Jurkat, Clone E6-1 (cell line): Measurements from ENCODE around the gene RNU5D-1. TPM values are rescaled to one million over a fixed set of nuclear protein-coding genes. Genes with fewer than 3 reads are reported as not detected.
"Not testable (repeated sequence)": the region's sequence is repeated elsewhere in the genome, so short reads cannot be mapped to it uniquely, and the experiment has no call there.

Experiments used
- DNase-seq: peaks from one replicate; pipeline ENCODE4 v3.0.0-alpha.2; 2011; ENCODE audit warnings: low read depth, low spot score
- H3K4me3 ChIP-seq: 2 replicates; pipeline ENCODE4 v1.5.1; 2011; ENCODE audit warnings: mild to moderate bottlenecking, low read length, control low read depth, moderate library complexity
- polyA plus RNA-seq: library from polyadenylated mRNA; unstranded; fragments of >200 nt; gene quantifications from one replicate; pipeline ENCODE4 v1.2.1, GENCODE V29; 2012; ENCODE audit warnings: missing spikeins; ENCODE audit not compliant: insufficient read length, insufficient read depth

RNU5D-1 gene
- polyA plus RNA-seq, result not detected

DNA sequence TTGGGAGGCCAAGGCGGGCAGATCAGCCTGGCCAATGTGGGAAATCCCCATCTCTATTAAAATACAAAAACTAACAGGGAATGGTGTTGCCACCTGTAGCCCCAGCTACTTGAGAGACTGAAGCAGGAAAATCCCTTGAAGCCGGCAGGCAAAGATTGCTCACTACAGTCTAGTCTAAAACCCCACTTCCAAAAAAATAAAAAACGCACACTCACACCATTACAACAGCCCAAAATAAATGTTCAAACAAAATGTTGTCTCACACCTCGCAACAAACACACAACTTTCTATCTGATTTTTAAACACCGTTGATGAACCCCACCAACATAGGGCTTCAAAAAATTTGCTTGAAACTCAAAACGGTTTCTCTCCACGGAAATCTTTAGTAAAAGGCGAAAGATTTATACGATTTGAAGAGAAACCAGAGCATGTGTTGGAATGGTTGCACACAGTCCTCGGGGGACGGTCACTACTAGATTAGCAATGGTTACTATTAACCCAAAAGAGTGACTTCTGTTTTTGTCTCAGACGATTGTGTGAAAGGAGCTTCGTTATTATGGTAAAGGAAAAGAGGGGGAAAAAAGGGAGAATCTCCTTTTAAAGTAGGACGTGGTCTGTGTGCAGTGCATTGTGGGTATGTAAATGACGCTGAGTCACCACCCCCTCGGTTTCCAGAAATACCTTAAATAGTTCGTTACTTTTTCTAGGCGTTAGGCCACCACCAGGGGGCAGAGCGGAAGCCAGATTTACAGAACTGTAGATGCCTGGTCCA is at the start of gene RNU5D-1:
TSS of gene RNU5D-1 (minus strand) at position 430 of the 772 bp plus-strand sequence.
- peak within 1 kb of the TSS; percentile 40 for H3K4me3 ChIP-seq
- DNase-seq, result peak; percentile 98

- no peak for DNase-seq
- H3K4me3 ChIP-seq, result no peak overlapping the region
Measured at GRCh38 chr1:44780583-44781121, 49.7 kb upstream of the RNU5D-1 start.

GRCh38 chr1:44778705-44779576 is 48.0 kb upstream of the RNU5D-1 start:
- DNase-seq, result no peak
- H3K4me3 ChIP-seq, result no peak overlapping the region

GRCh38 chr1:44777969-44778635 is 47.1 kb upstream of the RNU5D-1 start:
- no peak overlapping the region for H3K4me3 ChIP-seq
- no peak for DNase-seq

GRCh38 chr1:44777547-44777946 is 46.6 kb upstream of the RNU5D-1 start:
- no peak overlapping the region for H3K4me3 ChIP-seq
- DNase-seq, result no peak

GRCh38 chr1:44776730-44777068 is 45.7 kb upstream of the RNU5D-1 start:
- peak overlapping the region; percentile 98 for H3K4me3 ChIP-seq
- no peak for DNase-seq

GRCh38 chr1:44775930-44776729 is 45.2 kb upstream of the RNU5D-1 start:
- H3K4me3 ChIP-seq, result peak overlapping the region; percentile 98
- no peak for DNase-seq

DNA sequence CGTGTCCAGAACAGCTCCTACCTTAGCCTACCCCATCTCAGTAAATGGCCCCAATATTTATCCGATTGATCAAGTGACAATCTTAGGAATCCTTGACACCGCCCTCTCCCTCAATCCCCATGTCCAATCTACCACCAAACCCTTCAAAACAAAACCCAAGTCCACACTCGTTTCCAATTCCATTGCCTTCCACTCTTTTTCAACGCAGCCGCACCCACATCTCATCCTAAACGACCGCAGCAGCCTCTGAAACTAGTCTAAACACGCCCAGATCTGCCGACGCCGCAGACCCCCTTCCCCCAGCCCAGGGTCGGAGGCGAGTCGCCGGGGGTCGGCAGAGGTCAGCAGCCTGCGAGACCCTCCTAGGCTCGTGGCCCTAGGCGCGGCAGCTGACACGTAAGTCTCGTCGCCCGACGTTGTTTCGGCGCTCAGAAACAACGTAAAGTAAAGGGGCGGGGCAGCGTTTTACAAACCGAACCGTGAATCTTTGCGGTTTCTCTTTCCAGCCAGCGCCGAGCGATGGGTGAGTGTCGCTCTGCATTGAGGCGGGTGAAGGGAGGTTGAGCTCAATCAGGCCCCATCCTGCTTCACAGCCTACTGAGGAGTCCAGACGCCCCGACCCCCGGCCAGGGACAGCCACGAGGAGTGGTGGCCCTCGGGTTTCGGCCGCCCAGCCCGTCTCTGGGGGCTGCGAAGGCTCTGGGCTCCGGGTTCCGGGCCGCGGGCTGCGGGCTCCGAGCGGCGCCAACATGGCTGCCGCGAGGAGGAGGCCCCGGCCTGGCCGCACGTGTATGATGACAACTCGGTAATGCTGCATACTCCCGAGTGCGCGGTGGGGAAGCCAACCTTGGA is 44.3 kb upstream of the RNU5D-1 start, which contains the start of gene RPS8:
TSS of gene RPS8 (plus strand) at position 463 of the 852 bp plus-strand sequence. CDS start at position 520, 57 bp downstream.
- peak within 1 kb of the TSS; percentile 98 for H3K4me3 ChIP-seq
- DNase-seq, result peak; percentile 94

DNA sequence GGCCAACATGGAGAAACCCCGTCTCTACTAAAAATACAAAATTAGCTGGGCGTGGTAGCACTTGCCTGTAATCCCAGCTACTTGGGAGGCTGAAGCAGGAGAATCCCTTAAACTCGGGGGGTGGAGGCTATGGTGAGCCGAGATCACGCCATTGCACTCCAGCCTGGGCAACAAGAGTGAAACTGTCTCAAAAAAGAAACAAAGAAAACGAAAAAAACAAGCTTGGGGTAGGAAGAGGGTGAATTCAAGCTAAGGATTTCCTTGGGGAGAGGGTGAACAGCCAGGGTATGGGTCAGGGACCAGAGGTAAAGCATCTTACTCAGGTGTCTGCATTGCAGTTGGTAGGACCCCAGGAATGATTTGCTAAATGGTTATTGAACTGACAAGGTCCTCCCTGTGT is 35.5 kb upstream of the RNU5D-1 start:
- DNase-seq, H3K4me3 ChIP-seq: not testable (repeated sequence)

DNA sequence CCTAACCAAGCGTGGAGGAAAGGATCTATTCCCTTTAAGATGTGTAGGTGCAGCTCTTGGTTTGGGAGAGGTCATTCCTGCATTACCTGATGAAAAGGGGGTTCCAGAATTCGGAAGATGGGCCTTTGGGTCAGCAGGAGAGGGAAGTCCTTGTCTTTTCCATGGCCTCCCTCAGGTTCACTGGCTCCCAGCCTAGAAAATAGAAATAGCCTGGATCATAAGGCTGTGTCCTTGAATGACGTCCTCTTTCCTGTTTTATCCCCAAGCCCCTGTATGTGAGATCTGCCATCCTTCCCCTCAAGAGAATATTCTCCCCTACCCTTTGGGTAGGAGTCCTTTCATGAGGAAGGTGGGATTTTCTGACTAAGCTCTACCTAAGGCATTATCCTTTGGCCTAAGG is 29.9 kb upstream of the RNU5D-1 start:
- DNase-seq, result no peak
- no peak overlapping the region for H3K4me3 ChIP-seq

DNA sequence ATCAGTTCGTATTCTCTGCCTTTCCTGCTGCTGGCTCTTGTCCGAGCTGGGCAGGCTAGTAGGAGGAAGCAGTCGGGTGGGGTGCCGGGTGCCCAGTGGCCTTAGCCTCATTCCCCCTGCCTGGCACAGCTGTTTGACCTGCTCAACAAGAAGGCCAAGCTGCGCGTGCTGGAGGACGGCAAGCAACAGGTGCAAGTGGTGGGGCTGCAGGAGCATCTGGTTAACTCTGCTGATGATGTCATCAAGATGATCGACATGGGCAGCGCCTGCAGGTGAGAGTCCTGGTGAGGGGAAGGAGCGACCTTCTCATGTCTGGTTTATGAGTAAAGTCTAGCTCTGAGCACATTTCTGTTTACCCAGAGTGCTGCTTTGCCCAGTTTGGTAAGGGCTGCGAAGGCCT is 28.1 kb upstream of the RNU5D-1 start:
- no peak for DNase-seq
- H3K4me3 ChIP-seq, result no peak overlapping the region

GRCh38 chr1:44757420-44757819 is 26.4 kb upstream of the RNU5D-1 start:
- DNase-seq, result no peak
- H3K4me3 ChIP-seq, result no peak overlapping the region

- no peak overlapping the region for H3K4me3 ChIP-seq
- no peak for DNase-seq
Measured at GRCh38 chr1:44747878-44748277, 16.9 kb upstream of the RNU5D-1 start.

DNA sequence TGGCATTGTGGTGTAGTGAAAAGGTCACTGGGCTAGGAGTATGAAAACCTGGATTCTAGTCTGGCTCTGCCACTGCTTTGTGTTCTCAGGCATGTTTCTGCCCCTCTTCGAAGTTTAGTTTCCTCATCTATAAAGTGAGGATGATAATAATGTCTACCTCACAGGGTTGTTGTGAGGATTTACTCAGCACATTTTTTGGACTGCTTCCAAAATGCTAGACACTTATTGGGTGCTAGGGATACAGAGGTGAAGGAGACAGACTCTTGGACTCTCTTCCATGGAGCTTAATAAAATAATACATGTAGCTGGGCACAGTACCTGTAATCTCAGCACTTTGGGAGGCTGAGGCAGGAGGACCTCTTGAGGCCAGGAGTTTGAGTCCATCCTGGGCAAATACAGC is 12.2 kb upstream of the RNU5D-1 start:
- no peak overlapping the region for H3K4me3 ChIP-seq
- DNase-seq, result no peak

DNA sequence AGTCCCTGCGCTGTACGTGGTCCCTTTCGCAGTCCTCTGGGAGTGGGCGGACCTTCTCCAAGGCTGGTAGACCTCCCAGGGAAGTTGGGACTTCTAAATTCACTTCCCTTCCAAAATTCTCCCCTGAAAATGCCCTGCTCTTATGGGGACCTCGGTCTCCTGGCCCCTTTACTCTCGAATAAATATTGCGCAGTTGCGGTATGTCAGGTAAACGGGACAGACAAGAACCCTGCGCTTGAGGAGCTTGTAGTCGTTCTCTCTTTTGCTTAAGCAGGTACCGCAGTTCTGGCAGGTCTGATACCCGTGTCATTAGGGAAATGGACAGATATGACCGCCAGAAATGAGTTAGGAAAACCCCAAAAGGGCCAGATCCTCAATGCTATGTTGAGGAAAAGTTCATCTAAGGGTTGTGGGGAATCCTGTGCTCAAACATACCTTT is 9.2 kb upstream of the RNU5D-1 start:
- no peak for DNase-seq
- peak overlapping the region; percentile 100 for H3K4me3 ChIP-seq

GRCh38 chr1:44739307-44740178 is 8.6 kb upstream of the RNU5D-1 start, which contains the start of gene KIF2C:
Gene KIF2C (plus strand): TSS chr1:44739837. CDS start chr1:44739933, 96 bp downstream.
- peak; percentile 97 for DNase-seq
- H3K4me3 ChIP-seq, result peak within 1 kb of the TSS; percentile 100

DNA sequence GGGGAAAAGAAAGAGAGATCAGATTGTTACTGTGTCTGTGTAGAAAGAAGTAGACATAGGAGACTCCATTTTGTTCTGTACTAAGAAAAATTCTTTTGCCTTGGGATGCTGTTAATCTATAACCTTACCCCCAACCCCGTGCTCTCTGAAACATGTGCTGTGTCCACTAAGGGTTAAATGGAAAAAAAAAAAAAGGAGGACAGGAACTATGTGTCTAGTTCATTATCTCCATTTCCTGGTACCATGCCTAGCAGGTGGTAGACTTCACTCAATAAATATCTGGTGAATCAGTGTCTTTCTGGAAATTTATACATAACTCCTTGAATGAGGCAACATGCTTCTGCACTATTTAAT is 8.0 kb upstream of the RNU5D-1 start:
- H3K4me3 ChIP-seq, result peak overlapping the region; percentile 100
- DNase-seq, result not testable (repeated sequence)
